GM21390 (cell line): ENCODE results near the gene IFI30.

Source experiments
- ATAC-seq: cut with Tn5 transposase; IDR thresholded peaks from one replicate; pipeline ENCODE4 v1.9.1; 2021; ENCODE audit not compliant: unreplicated experiment

The IFI30 gene

GRCh38 chr19:18170714-18171255 lies 2.8 kb upstream of the IFI30 start:
- ATAC-seq, result no peak

GRCh38 chr19:18171605-18172327 lies 1.8 kb upstream of the IFI30 start:
- ATAC-seq, result no peak

- no peak for ATAC-seq
Observed at GRCh38 chr19:18172331-18173053, 1.1 kb upstream of the IFI30 start.

DNA sequence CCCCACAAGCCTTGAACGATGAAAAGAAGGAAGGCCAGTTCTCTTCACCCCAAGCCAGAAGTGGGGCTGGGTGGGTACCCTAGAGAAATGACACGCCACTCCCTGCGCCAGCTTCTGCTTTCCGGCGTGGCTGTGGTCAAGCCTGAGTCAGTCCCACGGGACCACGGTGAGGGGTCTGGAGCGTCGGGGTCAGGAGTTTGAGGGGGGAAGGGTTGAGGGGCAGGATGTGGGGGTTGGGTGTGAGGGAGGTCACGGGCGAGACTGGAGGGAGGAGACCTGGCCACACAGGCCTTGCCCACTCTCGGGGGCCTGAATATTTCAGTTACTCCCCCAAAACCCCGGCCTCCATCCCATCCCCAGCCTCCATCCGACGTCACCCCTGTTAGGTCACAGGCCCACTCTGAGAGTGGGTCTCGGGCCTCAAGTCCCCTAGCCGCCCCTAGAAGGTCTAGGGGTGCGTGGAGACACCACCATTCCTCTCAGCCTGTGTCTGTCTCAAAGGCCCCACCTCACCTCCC lies 500 bp upstream of the IFI30 start:
- no peak for ATAC-seq

DNA sequence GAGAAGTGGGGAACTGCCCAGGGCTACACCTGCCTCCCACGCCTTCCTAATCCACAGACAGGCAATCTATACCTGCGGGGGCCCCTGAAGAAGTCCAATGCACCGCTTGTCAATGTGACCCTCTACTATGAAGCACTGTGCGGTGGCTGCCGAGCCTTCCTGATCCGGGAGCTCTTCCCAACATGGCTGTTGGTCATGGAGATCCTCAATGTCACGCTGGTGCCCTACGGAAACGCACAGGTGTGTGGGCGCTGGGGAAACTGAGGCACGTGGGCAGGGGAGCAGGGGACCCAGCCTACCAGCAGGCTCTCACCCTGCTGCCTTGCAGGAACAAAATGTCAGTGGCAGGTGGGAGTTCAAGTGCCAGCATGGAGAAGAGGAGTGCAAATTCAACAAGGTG lies 1.4 kb downstream of the IFI30 start:
- ATAC-seq, result no peak

- ATAC-seq, result no peak
Observed at GRCh38 chr19:18176367-18177310, 3.0 kb downstream of the IFI30 start.

GRCh38 chr19:18179957-18180356 lies 6.3 kb downstream of the IFI30 start:
- ATAC-seq, result no peak

- ATAC-seq, result no peak
Observed at GRCh38 chr19:18183529-18183928, 9.9 kb downstream of the IFI30 start.

DNA sequence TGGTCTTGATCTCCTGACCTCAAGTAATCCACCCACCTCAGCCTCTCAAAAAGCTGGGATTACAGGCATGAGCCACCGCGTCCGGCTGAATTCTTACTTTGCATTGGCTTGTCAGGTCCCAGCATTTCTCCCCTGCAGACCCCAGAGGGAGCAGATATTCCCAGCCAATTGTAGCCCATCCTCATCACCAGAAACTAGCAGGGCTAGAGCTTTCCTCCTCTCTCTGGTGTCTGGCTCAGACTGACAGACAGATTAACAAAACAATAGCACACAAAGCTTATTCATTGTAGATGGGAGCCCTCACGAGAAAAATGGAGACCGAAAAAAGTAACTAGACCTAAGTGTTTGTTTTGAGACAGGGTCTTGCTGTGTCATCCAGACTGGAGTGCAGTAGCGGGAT lies 11.9 kb downstream of the IFI30 start:
- ATAC-seq, result no peak

DNA sequence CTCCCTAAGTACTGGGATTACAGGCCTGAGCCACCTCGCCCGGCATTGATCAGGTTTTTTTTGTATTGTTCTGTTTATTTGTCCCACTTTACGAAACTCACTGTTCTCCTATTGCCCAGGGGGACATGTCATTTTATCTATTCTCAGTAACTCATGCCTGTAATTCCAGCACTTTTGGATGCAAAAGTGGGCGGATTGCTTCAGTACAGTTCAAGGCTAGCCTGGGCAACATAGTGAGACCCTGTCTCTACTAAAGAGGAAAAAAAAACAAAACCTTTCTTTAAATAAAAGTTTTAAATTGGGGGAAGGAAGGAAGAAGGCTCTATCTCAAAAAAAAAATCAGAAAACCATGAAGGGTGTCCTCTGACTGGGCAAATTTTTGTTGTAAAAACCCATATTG lies 16.7 kb downstream of the IFI30 start:
- no peak for ATAC-seq

- ATAC-seq, result no peak
Observed at GRCh38 chr19:18191640-18192062, 18.0 kb downstream of the IFI30 start.

DNA sequence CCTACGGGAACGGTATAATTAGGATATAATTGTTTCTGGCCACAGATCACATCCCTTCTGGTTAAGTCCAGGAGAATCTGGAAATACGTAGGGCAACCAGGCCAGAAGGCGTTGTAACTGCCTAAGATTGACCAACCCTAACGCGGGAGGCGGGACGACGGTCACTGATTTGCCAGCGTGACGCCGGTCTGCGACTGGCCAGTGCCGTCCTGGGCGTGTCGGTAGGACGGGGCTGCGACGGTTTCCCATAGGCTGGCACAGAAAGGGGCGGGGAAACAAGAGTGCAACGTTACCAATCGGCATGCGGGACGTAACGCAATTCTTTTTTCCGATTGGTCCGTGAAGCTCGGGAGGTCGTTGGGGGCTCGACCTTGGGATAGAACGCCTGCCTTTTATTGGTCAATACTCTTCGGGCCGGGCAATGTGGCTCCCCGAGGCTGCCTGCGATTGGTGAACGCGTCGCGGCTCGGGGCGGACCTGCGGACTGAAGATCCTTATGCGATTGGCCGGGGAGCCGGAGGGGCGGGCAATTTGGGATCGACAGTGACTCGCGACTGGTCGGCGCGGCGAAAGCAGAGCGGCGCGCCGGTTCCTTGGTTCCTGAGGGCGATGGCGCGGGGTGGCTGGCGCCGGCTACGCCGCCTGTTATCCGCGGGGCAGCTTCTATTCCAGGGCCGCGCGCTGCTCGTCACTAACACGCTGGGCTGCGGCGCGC lies 19.2 kb downstream of the IFI30 start, which contains the start of gene MPV17L2:
MPV17L2 (plus strand) TSS at position 546 of the 715 bp plus-strand sequence; CDS start at position 610, 64 bp downstream.
- ATAC-seq, result peak; percentile 82

GRCh38 chr19:18193388-18194180 lies 20.0 kb downstream of the IFI30 start:
- no peak for ATAC-seq

- no peak for ATAC-seq
Observed at GRCh38 chr19:18194181-18194530, 20.5 kb downstream of the IFI30 start.

GRCh38 chr19:18194554-18195238 lies 21.1 kb downstream of the IFI30 start:
- no peak for ATAC-seq

GRCh38 chr19:18196511-18196845 lies 22.9 kb downstream of the IFI30 start:
- no peak for ATAC-seq

GRCh38 chr19:18197306-18197705 lies 23.7 kb downstream of the IFI30 start:
- ATAC-seq, result no peak

- ATAC-seq, result no peak
Observed at GRCh38 chr19:18197941-18198340, 24.3 kb downstream of the IFI30 start.

- no peak for ATAC-seq
Observed at GRCh38 chr19:18198374-18198773, 24.8 kb downstream of the IFI30 start.
